GM12864 (cell line): ENCODE measurements around the gene CENPH.

Experiments used
- DNase-seq: peaks from one replicate; pipeline ENCODE4 v3.0.0-alpha.2; 2011; ENCODE audit warnings: low read depth
- H3K4me3 ChIP-seq: 2 replicates; pipeline ENCODE4 v1.5.1; 2011; ENCODE audit warnings: mild to moderate bottlenecking, low read depth, low read length, control low read depth
- CTCF ChIP-seq: IDR thresholded peaks from 2 replicates; pipeline ENCODE4 v1.5.1; 2011; ENCODE audit warnings: low read depth, mild to moderate bottlenecking, moderate library complexity, low read length, control low read depth, inconsistent platforms; ENCODE audit errors: missing control alignments

The CENPH gene

GRCh38 chr5:69257577-69257976, 68.2 kb downstream of the CENPH start:
- DNase-seq, result no peak
- H3K4me3 ChIP-seq, result no peak overlapping the region
- no peak for TF ChIP-seq CTCF
